Neural cell (in vitro differentiated cells): ENCODE data around the gene WFDC1. TPM values are rescaled to one million over a fixed set of nuclear protein-coding genes. Genes with fewer than 3 reads are reported as not detected.

Experiments
- H2AFZ ChIP-seq: fragments of 200-600, 300-800 bp; sonication (generic), shearing (Covaris generic); 2 replicates; pipeline ENCODE4 v1.6.0; 2014; ENCODE audit warnings: low read depth, mild to moderate bottlenecking, antibody characterized with exemption, low read length, moderate library complexity
- H3F3A ChIP-seq: fragments of 200-600 bp; shearing (Covaris generic); 2 replicates; pipeline ENCODE4 v1.6.1; 2016; ENCODE audit warnings: mild to moderate bottlenecking, moderate library complexity, mixed read lengths, antibody characterized with exemption, low read length; ENCODE audit not compliant: insufficient read depth, poor library complexity, severe bottlenecking
- H3K27ac ChIP-seq: fragments of 200-600, 300-800 bp; sonication (generic), shearing (Covaris generic); 2 replicates; pipeline ENCODE4 v1.5.1; 2014; ENCODE audit warnings: mild to moderate bottlenecking, low read length, moderate library complexity
- H3K27me3 ChIP-seq: fragments of 300-800, 200-600 bp; sonication (generic), shearing (Covaris generic); 2 replicates; pipeline ENCODE4 v1.6.0; 2014; ENCODE audit warnings: mild to moderate bottlenecking, low read depth, low read length, moderate library complexity; ENCODE audit not compliant: insufficient read depth
- H3K36me3 ChIP-seq: fragments of 300-800, 200-600 bp; sonication (generic), shearing (Covaris generic); 2 replicates; pipeline ENCODE4 v1.5.1; 2014; ENCODE audit warnings: mild to moderate bottlenecking, antibody characterized with exemption, low read length, moderate library complexity; ENCODE audit not compliant: insufficient read depth
- H3K4me2 ChIP-seq: fragments of 300-800, 200-600 bp; sonication (generic), shearing (Covaris generic); 2 replicates; pipeline ENCODE4 v1.6.0; 2014; ENCODE audit warnings: mild to moderate bottlenecking, low read length
- H3K4me3 ChIP-seq: fragments of 300-800, 200-600 bp; sonication (generic), shearing (Covaris generic); 2 replicates; pipeline ENCODE4 v1.5.1; 2014; ENCODE audit warnings: mild to moderate bottlenecking, low read length, moderate library complexity
- H3K79me2 ChIP-seq: fragments of 200-600 bp; shearing (Covaris generic); replicated peaks from 2 replicates; pipeline ENCODE4 v1.6.0; 2014; ENCODE audit warnings: mild to moderate bottlenecking, low read length, moderate library complexity; ENCODE audit not compliant: insufficient read depth
- H3K9ac ChIP-seq: fragments of 300-800, 200-600 bp; sonication (generic), shearing (Covaris generic); 2 replicates; pipeline ENCODE4 v1.6.1; 2016; ENCODE audit warnings: mild to moderate bottlenecking, low read length, mixed read lengths
- H3K9me2 ChIP-seq: fragments of 200-600 bp; shearing (Covaris generic); 2 replicates; pipeline ENCODE4 v1.6.1; 2016; ENCODE audit warnings: mild to moderate bottlenecking, low read length, mixed read lengths; ENCODE audit not compliant: insufficient read depth
- H3K9me3 ChIP-seq: fragments of 200-600, 300-800 bp; sonication (generic), shearing (Covaris generic); 2 replicates; pipeline ENCODE4 v1.6.1; 2016; ENCODE audit warnings: mild to moderate bottlenecking, mixed run types, low read length, moderate library complexity, mixed read lengths
- H4K20me1 ChIP-seq: fragments of 200-600 bp; shearing (Covaris generic); 2 replicates; pipeline ENCODE4 v1.6.1; 2016; ENCODE audit warnings: mild to moderate bottlenecking, mixed run types; ENCODE audit not compliant: insufficient read depth
- CTCF ChIP-seq: fragments of 450-650 bp; IDR thresholded peaks from 2 replicates; pipeline ENCODE4 v1.5.1; 2014; ENCODE audit warnings: antibody characterized with exemption, mild to moderate bottlenecking, moderate library complexity; ENCODE audit not compliant: poor library complexity, severe bottlenecking
- EP300 ChIP-seq: fragments of 450-650 bp; conservative IDR thresholded peaks from 2 replicates; pipeline ENCODE4 v1.6.1; 2014; ENCODE audit warnings: antibody characterized with exemption, mild to moderate bottlenecking, moderate library complexity; ENCODE audit not compliant: poor library complexity, severe bottlenecking
- EZH2 ChIP-seq: fragments of 200-600, 300-800 bp; shearing (Covaris generic), sonication (generic); IDR thresholded peaks from 2 replicates; pipeline ENCODE4 v1.6.1; 2014; ENCODE audit warnings: antibody characterized with exemption, low read length, borderline replicate concordance, mild to moderate bottlenecking; ENCODE audit not compliant: insufficient read depth, poor library complexity, severe bottlenecking
- MXI1 ChIP-seq: fragments of 450-650 bp; conservative IDR thresholded peaks from 2 replicates; pipeline ENCODE4 v1.6.1; 2014; ENCODE audit warnings: antibody characterized with exemption, mild to moderate bottlenecking; ENCODE audit not compliant: poor library complexity, severe bottlenecking
- POLR2AphosphoS5 ChIP-seq: IDR thresholded peaks from 2 replicates; pipeline ENCODE4 v1.6.1; 2012
- RAD21 ChIP-seq: fragments of 450-650 bp; conservative IDR thresholded peaks from 2 replicates; pipeline ENCODE4 v1.6.1; 2014; ENCODE audit warnings: antibody characterized with exemption, mild to moderate bottlenecking, moderate library complexity
- REST ChIP-seq: IDR thresholded peaks from 2 replicates; pipeline ENCODE4 v1.6.1; 2012; ENCODE audit warnings: borderline replicate concordance
- SMC3 ChIP-seq: fragments of 450-650 bp; conservative IDR thresholded peaks from 2 replicates; pipeline ENCODE4 v1.6.1; 2014; ENCODE audit warnings: antibody characterized with exemption, mild to moderate bottlenecking, moderate library complexity; ENCODE audit not compliant: poor library complexity
- TAF1 ChIP-seq: IDR thresholded peaks from 2 replicates; pipeline ENCODE4 v1.6.1; 2012; ENCODE audit warnings: low read depth
- polyA plus RNA-seq: library from polyadenylated mRNA; depleted of rRNA; stranded (reverse); fragments of >200 nt; gene quantifications from 2 replicates; pipeline ENCODE4 v1.2.3, GENCODE V29; 2014

WFDC1 gene
- polyA plus RNA-seq, 1 donor from 2014 or later, result not detected

- no peaks in the 10 kb centered on the region for H3K9me2 ChIP-seq
- H3K36me3 ChIP-seq, result no peaks in the 10 kb centered on the region
- H3K27ac ChIP-seq, result no peak overlapping the region
- no peak overlapping the region for H3K4me2 ChIP-seq
- peak; percentile 35 for TF ChIP-seq RAD21
- TF ChIP-seq CTCF, result no peak
- TF ChIP-seq POLR2AphosphoS5, result no peak
- no peak for TF ChIP-seq REST
- TF ChIP-seq SMC3, result peak; percentile 45
- no peaks in the 10 kb centered on the region for H3F3A ChIP-seq
- H3K4me3 ChIP-seq, result no peak overlapping the region
- no peaks in the 10 kb centered on the region for H4K20me1 ChIP-seq
- no peaks in the 10 kb centered on the region for H3K9me3 ChIP-seq
- no peak overlapping the region for H3K9ac ChIP-seq
- H3K27me3 ChIP-seq, result no peaks in the 10 kb centered on the region
- no peak overlapping the region for H2AFZ ChIP-seq
- no peaks in the 10 kb centered on the region for H3K79me2 ChIP-seq
Measured at GRCh38 chr16:84277244-84277823, 17.3 kb upstream of the WFDC1 start.

- Histone ChIP-seq H3K4me2 (no peak overlapping the region), H3K36me3 (no peaks in the 10 kb centered on the region), H3K79me2 (no peaks in the 10 kb centered on the region), H3K9me3 (no peaks in the 10 kb centered on the region), H2AFZ (no peak overlapping the region), H3K27me3 (no peaks in the 10 kb centered on the region), H3K9me2 (no peaks in the 10 kb centered on the region), H3K4me3 (no peak overlapping the region), H4K20me1 (no peaks in the 10 kb centered on the region), H3K9ac (no peak overlapping the region), H3F3A (no peaks in the 10 kb centered on the region), H3K27ac (no peak overlapping the region)
- TF ChIP-seq POLR2AphosphoS5 (no peak), EP300 (no peak), MXI1 (no peak), TAF1 (no peak), SMC3 (no peak), RAD21 (no peak), EZH2 (no peak), REST (no peak), CTCF (no peak)
Measured at GRCh38 chr16:84278333-84278732, 16.3 kb upstream of the WFDC1 start.
